Stomach (tissue), 4 donors: ENCODE measurements around the gene RNF112.

Experiments used
- CTCF ChIP-seq, 7 experiments: fragments of 450-650 bp in 4 of 7; fragments of 200-600 bp in 3 of 7; sonication (generic) in 3 of 7; IDR thresholded peaks; one replicate each; pipeline ENCODE4 v1.5.1; 2016 to 2019; ENCODE audit warnings: antibody characterized with exemption in 7 of 7, control low read depth in 2 of 7, mild to moderate bottlenecking in 1 of 7
- EP300 ChIP-seq: sonication (generic); formaldehyde crosslinking; IDR thresholded peaks from one replicate; pipeline ENCODE4 v1.6.1; 2017; ENCODE audit warnings: antibody characterized with exemption
- POLR2A ChIP-seq, 4 donors: fragments of 450-650 bp; IDR thresholded peaks; one replicate each; pipeline ENCODE4 v1.6.1; 2016; ENCODE audit warnings: antibody characterized with exemption in 4 of 4, control low read depth in 2 of 4, mild to moderate bottlenecking in 1 of 4, moderate library complexity in 1 of 4
- POLR2AphosphoS5 ChIP-seq, 3 donors: sonication (generic); formaldehyde crosslinking; IDR thresholded peaks; one replicate each; pipeline ENCODE4 v1.6.1; 2016; ENCODE audit warnings: antibody characterized with exemption in 3 of 3

- no peak for TF ChIP-seq CTCF (IDR thresholded peaks at IDR 0.05)
- TF ChIP-seq POLR2A (IDR thresholded peaks at IDR 0.05): no peak
- TF ChIP-seq POLR2AphosphoS5 (IDR thresholded peaks at IDR 0.05): no peak
- TF ChIP-seq EP300: no peak
Measured at GRCh38 chr17:19363460-19364035, 47.5 kb upstream of the RNF112 start.
